HL-60/S4 treated with phorbol 12-myristate 13-acetate at 8.2 ng/mL for 4 days and 3 days (cell line): Measurements from ENCODE around the gene RNF167.

Experiments used
- in situ Hi-C: fragments of 300-500 bp; cut with MboI; formaldehyde crosslinking; loops from 2 replicates; pipeline ENCODE4 v1.15.0; 2022; ENCODE audit warnings: low sequenced_read_pairs

The RNF167 gene

DNA sequence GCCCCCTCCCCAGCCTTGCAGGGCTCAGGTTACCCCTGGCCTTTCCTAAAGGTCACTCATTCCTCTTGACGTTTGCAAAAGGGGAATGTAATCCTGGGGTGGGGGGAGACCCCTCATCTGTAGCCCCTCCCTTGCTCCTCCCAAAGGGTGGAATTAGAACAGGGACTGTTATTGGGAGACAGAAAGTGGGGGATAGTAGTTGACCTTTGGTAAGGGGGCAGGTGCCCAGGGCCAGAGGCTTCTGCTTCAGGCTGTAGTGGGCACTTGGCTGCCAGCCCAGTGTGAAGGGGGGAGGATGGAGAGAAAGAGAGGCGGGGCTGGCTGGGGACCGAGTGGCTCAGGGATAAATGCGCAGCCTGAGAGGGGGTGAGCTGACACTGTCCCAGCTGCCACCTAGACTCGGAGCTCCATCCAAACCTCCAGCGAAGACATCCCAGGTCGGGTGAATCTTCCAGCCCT lies 10.7 kb downstream of the RNF167 start, which contains the start of gene ENO3:
Gene ENO3, plus strand, starts transcription at position 374 of the 459 bp plus-strand sequence. CDS start 711 bp downstream, outside the sequence.
- in situ Hi-C loops: no loop called here

DNA sequence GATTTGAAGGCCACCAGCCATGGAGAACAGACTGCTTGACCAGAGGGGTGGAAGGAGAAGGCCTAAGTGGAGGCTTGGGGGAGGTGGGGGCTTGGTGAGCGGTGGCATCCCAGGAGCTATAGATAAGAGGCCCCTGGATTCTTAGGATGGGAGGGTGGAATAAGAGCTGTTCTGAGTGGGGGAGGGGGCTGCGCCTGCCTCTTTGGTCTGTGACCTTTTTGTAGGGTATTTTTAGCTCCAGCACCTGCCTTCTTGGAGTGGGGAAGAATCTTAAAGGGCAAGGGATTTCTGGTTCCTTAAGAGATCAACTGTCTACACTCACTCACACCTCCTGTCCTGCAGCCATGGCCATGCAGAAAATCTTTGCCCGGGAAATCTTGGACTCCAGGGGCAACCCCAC lies 11.4 kb downstream of the RNF167 start:
- in situ Hi-C loops: no loop called here

DNA sequence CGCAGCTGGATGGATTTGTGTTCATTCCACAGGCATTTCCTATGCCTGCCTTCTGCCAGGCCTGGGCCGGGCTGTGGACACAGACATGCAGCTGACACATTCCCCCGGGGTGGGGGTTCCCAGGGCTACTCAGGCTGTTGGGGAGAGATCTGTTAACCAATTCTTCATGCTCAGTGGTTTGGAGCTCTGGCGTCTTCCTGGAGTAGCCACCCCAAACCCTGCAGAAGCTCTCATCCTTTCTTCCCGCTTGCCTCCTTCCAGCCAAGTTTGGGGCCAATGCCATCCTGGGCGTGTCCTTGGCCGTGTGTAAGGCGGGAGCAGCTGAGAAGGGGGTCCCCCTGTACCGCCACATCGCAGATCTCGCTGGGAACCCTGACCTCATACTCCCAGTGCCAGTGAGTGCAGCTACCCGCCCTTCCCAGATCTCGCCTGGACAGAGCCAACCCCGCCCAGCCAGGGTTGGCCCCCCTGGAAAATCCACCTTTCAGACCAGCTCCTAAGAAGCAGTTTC lies 13.4 kb downstream of the RNF167 start:
- in situ Hi-C loops: no loop called here

DNA sequence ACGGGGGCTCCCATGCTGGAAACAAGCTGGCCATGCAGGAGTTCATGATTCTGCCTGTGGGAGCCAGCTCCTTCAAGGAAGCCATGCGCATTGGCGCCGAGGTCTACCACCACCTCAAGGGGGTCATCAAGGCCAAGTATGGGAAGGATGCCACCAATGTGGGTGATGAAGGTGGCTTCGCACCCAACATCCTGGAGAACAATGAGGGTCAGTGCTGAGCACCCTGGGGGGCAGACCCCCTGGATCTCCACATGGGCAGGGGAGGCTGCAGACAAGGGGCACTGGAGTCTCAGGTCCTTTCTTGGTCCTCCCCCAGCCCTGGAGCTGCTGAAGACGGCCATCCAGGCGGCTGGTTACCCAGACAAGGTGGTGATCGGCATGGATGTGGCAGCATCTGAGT lies 15.0 kb downstream of the RNF167 start:
- in situ Hi-C loops: no loop called here

DNA sequence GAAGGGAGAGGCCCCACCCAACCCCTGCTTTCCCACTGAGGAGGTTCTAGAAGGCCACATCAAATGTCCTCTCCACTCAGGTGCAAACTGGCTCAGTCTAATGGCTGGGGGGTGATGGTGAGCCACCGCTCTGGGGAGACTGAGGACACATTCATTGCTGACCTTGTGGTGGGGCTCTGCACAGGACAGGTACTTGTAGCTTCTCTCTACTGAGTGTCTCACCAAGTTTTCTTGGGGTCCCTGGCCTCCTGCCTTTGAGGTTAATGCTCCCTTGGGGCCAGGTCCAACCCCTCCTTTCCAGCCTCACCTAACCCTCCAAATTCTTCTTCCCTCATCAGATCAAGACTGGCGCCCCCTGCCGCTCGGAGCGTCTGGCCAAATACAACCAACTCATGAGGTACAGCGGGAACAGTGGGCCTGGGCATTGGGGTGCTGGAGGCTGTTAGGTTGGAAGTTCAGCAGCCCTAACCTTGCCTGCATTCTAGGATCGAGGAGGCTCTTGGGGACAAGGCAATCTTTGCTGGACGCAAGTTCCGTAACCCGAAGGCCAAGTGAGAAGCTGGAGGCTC lies 16.5 kb downstream of the RNF167 start:
- in situ Hi-C loops: no loop called here

DNA sequence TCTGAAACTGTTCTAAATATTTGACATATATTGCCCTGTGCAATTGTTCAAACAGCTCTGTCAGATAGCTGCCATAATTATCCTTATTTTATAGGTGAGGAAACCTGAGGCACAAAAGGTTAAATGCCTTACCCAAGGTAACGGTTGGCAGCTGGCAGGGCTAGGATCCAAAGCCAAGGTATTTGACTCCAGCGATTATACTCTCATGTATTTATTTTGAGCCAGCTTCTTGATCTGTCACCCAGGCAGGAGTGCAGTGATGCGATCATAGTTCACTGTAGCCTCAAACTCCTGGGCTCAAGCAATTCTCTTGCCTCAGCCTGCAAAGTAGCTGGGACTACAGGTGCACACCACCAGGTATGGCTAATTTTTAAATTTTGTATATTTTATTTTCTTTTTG lies 18.0 kb downstream of the RNF167 start:
- in situ Hi-C loops: no loop called here

DNA sequence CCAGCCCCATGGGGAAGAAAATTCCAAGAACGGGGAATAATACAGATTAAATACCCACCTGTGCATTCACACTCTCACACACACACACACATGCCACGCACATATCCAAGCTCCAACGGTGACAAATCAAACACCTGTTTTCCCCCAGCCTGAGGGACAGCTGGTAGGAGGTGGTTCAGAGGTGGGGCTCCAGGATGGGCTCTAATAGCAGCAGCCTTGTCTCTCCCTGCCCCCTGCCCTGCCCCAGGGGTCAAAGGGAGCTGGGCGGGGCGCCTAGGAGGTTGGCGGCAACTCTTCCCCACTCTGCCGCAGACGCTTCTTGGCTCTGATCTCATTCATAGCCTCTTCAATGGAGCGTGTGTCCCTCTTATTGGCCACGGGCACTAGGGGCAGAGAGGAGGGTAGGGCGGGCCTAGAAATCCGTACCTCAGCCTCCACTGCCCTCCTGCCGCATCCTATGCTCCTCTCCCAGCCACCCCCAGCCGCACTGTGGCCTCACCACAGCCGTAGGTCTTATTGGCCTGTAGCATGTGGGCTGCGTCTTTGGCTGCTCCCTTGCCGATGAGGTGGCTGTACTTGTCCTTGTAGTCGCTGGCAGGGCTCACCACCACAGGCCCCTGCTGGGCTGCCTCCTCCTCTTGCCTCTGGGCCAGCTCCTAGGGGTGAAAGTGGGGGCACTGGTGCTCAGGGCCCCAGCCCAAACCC lies 19.3 kb downstream of the RNF167 start:
- in situ Hi-C loops: no loop called here

DNA sequence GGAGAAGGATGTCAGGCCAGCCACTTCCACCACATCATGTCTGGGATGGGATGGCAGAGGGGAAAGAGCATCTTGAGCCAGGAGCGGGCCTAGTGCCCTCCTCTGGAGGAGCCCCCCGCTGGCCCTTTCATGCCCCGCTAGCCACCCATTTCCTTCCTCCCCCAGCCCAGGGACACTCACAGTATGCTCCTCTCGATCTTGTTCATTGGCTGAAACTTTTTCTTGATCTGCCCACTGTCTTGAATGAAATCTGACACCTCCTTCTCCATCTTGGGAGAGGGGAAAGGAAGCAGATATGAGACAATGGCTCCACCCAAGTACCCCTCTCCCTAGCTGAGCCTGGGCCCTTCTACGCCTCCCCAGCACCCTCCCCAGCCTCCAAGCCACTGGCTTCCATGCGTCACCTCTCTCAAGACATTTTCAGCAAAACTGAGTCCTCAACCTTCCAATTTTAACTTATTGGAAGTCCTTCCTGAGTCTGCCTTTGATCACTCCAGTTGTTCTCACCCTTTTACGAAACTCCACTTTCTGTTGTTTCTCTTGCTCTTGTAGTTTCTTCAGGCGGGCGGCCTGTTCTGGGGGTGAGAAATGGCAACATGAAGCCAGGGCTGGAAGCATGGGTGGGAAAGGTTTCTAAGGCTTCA lies 20.3 kb downstream of the RNF167 start:
- in situ Hi-C loops: no loop called here

DNA sequence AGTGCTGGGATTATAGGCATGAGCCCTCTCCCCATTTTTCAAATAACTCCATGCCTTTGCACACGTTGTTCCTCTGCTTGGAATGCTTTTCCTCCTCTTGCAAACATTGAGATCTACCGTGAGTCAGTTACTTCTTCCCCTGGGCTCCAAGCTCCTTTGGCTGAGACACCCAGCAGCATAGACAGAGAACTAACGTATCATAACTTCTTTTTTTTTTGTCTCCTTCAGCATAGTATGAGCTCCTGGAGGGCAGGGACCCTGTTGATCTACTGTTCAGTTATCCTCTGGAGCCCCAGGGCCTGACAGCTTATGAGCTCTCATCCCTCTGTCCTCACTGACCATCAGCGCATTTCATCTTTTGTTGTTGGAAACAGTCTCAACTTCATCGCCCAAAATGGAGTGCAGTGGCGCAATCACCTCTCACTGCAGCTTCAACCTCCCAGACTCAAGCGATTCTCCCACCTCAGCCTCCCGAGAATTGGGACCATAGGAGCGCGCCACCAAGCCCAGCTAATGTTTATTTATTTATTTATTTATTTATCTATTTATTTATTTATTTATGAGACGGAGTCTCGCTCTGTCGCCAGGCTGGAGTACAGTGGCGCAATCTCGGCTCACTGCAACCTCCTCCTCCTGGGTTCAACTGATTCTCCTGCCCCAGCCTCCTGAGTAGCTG lies 25.4 kb downstream of the RNF167 start:
- in situ Hi-C loops: no loop called here

DNA sequence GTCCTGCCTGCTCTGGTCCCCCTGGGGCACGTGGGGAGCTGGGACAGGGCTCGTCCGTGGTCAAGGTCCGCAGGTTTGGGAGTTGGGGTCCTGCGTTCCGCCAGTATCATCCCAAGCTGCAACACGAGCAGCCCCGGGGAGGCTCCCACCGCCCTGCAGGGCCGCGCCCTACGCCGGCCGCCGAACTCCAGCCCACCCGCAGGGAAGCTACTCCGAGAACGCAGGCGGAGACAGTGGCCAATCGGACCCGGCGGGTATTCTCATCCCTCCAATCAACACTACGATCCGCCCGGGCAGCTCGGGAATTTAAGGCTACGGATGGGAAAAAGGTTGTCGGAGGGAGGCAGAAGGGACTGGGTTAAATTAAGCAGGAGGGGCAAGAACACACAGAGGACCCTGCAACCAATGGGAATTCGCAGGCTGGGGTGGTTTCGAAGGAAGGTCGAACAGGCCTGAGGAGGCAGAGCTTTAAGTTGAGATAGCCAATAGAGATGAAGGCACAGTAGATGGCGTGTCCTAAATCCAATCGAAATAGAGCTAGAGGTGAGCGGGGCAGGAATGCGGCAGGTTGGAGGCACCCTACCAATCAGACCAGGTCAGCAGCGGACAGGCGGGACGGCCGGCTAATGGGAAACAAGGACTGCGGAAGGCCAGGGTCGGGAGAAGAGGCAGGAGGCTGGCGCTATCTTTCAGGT lies 26.9 kb downstream of the RNF167 start:
- in situ Hi-C loops: no loop called here

DNA sequence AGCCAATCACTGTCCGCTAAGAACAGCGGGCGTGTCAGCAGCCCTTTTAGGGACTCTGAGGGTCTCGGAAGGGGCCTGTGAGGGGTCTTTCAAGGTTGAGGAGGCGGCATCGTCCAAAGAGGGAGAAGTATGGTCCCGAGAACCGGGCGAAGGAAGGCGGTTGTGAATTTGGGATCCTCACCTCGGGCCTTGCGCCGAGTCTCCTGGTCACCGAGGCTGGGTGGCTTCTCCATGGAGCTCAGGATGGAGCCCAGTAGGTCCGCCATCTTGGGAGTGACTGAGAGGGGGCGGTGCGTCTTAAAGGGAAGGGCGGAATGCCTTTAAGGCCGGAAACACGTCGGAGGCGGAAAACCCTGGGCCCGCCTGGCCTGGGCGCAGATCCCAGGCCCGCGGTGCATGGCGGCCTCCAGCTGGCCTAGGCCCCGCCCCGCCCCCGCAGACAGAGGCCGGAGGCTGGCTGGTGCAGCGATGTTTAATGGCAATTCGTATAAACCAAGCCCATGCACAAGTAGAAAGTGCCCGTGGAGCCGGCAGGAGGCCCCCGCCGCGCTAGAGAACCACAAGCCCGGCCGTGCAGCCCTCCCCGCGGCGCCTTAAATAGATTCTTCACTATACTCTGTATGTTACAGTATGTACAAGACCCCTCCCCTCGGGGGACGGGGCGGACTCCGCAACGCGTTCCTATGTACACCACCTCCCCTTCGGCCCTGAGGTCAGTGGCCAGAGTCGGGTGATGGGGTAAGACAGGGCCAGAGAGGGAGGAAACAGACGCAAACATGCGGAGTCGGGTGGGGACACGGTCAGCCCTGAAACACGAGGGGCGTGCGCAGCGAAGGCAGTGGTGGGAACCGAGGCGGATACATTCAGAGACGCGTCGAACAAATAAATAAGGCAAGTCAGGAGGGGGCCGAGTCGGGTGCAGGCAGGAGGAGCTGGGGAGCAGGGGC lies 27.7 kb downstream of the RNF167 start, which contains the start of gene SPAG7:
Gene SPAG7, minus strand, starts transcription at position 279 of the 947 bp plus-strand sequence. Its CDS starts 13 bp downstream, at position 266.
- in situ Hi-C loops: no loop called here

DNA sequence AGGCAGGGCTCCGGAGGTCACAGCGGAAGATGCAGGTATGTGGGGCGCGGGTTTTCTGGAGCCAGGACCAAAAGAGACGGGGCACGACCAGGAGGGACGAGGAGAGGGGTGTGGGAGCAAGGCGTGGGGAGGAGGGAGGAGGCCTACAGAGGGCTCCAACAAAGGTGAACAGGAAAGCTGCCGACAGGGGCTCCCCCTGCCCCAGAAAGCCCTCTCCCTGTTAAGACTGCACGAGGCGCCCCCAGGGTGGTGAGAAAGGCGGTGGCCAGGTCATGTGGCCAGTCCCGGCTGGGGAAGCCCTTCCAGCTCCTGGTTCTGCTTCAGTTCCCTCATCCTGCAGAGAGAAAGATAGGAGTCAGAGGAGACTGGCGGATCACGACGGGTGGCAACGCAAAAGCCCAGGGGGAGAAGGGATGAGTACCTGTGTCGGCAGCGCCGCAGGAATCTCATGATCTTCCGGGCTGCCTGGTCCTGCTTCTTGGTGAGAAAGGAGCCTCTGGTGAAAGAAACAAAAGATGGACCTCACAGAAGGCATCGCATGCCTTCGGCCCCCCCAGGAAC lies 28.5 kb downstream of the RNF167 start:
- in situ Hi-C loops: no loop called here

DNA sequence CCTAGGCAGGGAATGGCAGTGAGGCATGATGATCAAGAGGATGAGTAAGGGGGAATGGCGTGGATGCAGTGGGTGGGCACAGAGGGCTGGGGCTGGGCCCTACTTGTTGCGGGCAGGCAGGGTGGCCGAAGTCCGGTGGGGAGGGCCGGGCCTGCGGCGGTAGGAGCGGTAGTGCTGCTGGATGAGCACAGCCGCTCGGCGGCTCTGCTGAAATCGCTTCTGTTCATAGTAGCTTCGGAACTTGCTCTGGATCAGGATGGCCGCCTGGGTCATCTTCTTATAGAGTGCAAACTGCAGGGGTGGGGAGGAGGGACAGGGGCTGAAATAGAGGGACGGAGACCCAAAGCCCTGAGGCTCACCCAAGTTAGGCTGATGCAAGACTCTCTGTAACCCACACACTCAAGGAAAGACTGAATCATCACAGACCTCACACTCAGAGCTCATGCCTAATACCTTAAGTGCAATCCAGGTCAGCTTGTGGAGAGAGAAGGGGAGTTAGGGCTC lies 29.0 kb downstream of the RNF167 start:
- in situ Hi-C loops: no loop called here

DNA sequence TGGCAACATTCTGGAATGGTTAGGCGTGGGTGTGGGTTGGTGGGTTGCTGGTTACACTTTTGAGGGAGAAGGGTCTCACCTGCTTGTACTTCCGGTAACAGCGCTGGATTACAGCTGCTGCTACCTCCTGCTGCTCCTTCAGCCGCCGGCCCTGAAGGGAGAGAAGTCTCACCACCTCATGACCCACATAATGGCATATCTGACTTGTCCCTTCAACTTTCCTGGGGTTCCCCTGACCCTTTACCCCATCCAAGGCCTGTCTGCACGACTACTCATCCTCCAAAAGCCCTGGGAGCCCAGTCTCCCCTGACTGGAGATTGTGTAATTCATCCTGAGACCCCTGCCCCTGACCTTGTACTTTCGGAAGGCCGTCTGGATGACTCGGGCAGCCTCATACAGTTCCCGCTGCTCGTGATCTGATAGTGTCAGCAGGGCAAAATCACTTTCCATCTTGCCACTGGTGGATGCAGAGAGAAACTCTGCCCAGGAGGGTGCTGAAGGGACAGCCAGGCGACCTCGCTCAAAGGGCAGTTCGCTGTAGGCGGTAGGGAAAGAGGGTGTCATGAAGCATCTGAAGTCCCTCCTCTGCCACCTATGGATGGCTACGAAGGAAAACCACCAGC lies 29.6 kb downstream of the RNF167 start:
- in situ Hi-C loops: no loop called here

DNA sequence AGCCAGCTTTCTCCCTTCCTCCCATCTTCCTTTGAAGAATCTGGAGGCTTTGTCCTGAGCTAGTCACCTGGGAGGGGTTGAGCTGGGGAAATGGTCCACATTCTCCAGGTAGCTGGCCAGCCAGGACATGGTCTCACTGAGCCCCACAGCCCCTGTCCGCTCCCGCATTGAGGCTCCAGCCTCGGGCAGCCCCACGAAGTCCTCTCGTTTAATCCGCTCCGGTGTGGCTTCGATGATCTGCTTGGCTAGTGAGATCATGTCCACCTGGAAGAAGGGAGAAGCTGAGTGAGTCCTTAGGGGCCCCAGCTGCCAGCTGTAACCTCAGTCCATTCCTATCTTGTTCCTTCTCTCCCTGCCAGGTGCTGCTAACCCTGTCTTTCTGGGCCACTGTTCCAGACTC lies 30.2 kb downstream of the RNF167 start:
- in situ Hi-C loops: no loop called here

DNA sequence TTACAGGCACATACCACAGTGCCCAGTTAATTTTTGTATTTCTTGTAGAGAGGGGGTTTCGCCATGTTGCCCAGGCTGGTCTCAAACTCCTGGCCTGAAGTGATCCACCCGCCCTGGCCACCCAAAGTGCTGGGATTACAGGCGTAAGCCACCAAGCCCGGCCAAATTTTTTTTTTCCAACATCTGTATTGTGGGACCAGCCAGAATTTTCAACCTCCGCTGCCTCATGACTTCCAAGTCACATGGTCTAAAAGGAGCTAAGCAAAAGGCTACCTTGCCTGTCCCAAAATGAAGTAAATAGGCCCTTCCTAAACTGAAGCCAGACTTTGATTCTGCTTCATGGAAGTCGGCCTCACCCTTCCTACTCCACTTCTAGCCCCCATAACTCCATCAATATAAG lies 31.8 kb downstream of the RNF167 start:
- in situ Hi-C loops: no loop called here

DNA sequence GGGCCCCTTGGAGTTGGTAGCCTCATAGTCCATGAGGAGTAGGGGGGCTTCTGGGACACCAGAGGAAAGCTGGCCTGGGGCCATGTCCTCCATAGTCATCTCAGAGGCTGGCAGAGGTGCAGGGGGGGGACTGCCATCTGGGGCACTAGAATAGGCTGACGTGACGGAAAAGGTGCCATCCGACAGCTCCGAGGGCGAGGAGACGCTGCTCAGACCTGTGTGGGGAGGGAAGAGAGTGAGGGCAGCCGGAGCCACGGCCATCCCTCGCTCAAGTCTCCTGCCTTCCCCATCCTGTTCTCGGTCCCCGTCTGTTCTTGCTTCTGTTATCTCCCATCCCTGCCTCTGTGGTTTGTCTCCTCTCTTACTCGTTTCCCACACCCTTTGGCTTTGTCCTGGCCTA lies 32.3 kb downstream of the RNF167 start:
- in situ Hi-C loops: no loop called here

DNA sequence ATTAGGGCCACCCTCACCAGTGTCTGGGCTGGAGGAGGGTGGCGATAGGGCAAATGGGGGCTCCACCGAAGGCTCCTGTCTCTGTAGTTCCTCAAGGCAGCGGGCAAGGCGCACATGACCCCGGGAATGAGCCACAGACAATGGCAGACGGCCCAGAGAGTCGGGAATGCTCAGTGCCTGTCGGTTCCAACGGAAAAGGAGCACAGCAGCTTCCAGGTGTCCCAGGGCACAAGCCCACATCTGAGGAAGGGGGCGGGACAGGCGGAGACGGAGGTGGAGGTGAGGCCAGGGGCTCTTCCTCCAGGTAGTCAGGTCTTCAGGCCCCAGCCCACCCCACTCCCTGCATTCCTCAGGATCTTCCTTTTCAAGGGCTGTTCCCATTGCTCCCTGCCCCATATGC lies 32.7 kb downstream of the RNF167 start:
- in situ Hi-C loops: no loop called here
